GF-D8 (cell line): ENCODE results near the gene MANF.
"Not testable (repeated sequence)": the region's sequence is repeated elsewhere in the genome, so short reads cannot be mapped to it uniquely, and the experiment has no call there.

Experiments
- DNase-seq: peaks from one replicate; lab custom pipeline; 2025; lab: John Stamatoyannopoulos, UW

Gene MANF

GRCh38 chr3:51373658-51374421 lies 11.3 kb upstream of the MANF start:
- DNase-seq: no peak

- no peak for DNase-seq
Measured at GRCh38 chr3:51374456-51374855, 10.6 kb upstream of the MANF start.

GRCh38 chr3:51375136-51375535 lies 10.0 kb upstream of the MANF start:
- no peak for DNase-seq

DNA sequence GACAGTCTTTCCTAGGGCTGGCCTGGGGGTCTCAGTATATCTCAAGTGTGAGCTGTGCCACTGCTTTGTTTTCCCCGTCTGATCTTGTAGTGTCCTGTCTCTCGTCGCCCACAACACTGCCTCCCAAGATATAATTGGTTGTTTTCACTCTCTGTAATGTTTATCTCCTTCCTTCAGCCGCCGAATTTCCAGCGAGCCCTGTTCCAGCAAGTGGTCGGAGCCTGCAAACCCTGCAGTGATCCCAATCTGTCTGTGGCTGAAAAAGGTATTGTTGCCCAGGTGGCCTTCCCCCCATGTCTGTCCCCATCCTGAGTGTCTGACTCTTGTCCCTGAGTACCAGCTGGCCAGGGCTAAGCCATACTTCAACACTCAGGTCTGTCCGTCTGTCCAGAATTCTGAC lies 9.5 kb upstream of the MANF start:
- DNase-seq: no peak

GRCh38 chr3:51378065-51378464 lies 7.0 kb upstream of the MANF start:
- DNase-seq: peak; percentile 4

GRCh38 chr3:51378726-51379125 lies 6.4 kb upstream of the MANF start:
- DNase-seq: no peak

DNA sequence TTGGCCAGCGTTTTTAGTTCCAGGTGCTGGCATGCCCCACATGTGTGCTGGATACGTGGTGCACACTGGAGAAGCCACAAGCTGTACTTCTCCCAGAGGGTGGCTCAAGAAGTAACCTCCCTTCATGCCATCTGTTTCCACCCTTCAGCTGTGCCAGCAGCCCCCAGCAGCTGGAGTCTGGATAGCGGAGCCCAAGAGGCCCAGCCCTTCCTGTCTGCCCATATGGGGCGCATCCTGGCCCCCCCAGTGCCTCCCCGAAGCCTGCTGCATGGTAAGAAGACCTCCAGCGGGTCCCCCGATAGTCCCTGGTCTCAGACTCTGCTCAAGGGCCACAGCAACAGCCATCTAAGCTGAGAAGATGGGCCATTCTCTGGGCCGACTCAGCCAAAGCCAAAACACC lies 5.8 kb upstream of the MANF start:
- DNase-seq: peak; percentile 54

- no peak for DNase-seq
Measured at GRCh38 chr3:51379746-51380455, 5.2 kb upstream of the MANF start.

DNA sequence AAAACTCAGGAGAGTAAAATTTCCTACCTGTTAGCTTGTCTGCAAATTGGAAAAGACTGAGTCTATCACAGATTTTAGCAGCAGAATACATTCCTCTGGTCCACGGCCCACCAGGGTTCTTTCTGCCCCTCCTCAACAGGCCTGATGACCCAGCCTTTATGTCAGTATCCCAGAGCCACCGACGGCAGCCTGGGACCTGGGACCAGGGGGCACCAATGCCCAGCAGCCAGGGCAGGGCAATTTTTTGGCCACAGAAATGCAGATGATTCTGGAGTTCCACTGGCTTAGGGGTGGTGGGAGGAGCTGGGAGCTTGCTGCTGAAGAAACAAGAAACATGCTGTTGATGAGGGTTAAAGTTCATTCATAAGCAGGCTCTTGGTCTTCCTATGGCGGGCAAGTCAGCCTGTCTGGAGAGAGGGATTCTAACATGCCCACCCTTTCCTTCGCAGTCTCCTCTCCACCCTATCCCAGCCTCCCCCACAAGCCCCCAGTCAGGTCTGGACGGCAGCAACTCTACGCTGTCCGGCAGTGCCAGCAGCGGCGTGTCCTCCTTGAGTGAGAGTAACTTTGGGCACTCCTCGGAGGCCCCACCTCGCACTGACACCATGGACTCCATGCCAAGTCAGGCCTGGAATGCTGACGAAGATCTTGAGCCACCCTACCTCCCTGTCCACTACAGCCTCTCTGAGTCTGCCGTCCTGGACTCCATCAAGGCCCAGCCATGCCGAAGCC lies 4.3 kb upstream of the MANF start:
- no peak for DNase-seq

GRCh38 chr3:51381333-51381705 lies 3.8 kb upstream of the MANF start:
- no peak for DNase-seq

GRCh38 chr3:51382076-51382745 lies 2.9 kb upstream of the MANF start:
- no peak for DNase-seq

DNA sequence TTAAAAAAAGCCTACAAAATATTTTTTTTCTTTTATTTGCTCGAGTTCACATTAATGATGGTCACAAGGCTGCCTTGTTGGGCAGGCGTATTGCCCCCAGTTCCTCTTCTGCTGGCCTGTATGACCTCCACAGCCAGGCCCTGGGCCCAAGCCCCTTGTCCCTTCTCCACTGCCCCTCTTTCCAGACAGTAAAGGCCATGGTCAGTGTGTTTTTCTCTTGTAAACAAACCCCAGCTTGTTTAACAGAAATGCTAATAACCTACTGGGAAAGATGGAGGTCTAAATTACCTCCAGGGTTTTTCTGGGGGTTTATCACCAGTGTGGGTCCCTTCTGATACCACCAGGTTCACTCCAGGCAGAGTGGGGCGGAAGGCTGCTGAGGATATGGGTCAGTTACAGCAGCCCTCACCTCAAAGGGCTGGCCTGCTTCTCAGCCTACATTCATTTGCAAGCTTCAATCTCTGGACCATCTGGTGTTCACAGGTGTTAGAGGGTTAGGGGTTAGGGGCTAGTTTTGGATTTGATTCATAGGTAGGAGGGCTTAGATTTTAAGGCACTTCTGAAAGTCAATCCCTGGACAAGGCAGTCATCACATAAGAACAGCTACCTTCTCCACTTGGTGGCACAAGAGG lies 2.0 kb upstream of the MANF start:
- DNase-seq: no peak

- DNase-seq: peak; percentile 1
Measured at GRCh38 chr3:51384055-51384725, 901 bp upstream of the MANF start.

DNA sequence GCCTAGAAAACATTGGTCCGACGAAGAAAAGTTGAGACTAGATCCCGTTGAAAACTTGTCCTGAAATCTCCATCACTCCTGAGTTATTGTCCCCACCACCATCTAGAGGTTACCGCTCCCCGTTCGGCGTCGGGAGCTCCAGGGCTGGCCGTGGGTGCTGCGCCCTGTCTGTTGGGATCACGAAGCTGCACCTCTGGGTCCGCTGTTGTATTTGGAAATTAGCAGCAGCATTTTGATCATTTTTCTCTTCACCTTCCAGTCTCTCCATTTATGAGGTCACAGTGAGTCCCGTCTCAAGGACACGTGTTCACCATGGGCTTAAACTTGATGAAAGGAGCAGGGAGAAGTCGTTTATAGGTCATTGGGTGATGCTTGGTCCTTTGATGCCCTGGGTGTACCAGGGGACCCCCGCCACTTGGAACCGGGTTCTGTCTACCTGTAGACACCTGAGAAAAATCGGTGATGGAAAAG lies 565 bp downstream of the MANF start:
- DNase-seq: no peak

DNA sequence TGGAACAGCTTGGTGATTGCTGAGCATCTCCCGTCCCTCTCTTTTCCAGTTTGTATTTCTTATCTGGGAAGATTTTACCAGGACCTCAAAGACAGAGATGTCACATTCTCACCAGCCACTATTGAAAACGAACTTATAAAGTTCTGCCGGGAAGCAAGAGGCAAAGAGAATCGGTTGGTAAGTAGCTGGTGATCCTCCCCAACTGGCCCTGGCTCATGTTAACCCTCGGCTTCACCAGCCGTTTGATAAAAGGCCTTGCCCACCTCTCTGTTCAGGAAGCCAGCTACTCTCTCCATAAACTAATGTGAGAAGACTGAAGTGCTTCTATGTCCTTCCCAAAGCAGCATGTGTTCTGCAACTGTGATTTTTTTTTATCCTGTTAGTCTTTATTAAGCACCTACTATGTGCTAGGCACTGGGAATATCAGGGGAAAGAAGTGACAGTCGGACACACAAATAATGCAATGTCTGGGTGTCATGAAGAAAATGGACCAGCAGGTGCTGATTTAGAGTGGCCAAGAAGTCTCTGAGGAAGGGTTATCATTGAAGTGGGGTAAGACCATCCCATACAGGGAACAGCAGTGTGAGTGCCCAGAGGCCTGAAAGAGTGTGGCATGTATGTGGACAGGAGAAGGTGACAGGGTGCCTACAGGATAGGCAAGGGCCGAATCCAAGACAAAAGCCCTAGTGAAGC lies 1.2 kb downstream of the MANF start:
- no peak for DNase-seq

GRCh38 chr3:51386852-51387229 lies 1.8 kb downstream of the MANF start:
- DNase-seq: no peak

DNA sequence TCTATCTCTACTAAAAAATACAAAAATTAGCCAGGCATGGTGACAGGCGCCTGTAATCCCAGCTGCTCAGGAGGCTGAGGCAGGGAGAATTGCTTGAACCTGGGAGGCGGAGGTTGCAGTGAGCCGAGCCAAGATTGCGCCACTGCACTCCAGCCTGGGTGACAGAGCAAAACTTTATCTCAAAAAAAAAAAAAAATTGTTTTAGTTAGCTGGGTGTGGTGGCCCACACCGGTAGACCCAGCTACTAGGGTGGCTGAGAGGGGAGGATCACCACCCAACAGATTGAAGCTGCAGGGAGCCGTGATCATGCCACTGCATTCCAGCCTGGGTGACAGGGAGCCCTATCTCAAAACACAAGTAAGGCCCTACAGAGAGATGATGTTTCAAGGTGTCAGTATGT lies 2.2 kb downstream of the MANF start:
- not testable (repeated sequence) for DNase-seq

GRCh38 chr3:51388286-51389029 lies 3.4 kb downstream of the MANF start:
- DNase-seq: peak; percentile 1

GRCh38 chr3:51389423-51390183 lies 4.5 kb downstream of the MANF start:
- DNase-seq: no peak
